ENCODE results near the gene DPH7.
A peak's percentile ranks its signal among the peaks of the same experiment; 100 is the strongest.
"Not testable (repeated sequence)": the region's sequence is repeated elsewhere in the genome, so short reads cannot be mapped to it uniquely, and the experiment has no call there.

The DPH7 gene

DNA sequence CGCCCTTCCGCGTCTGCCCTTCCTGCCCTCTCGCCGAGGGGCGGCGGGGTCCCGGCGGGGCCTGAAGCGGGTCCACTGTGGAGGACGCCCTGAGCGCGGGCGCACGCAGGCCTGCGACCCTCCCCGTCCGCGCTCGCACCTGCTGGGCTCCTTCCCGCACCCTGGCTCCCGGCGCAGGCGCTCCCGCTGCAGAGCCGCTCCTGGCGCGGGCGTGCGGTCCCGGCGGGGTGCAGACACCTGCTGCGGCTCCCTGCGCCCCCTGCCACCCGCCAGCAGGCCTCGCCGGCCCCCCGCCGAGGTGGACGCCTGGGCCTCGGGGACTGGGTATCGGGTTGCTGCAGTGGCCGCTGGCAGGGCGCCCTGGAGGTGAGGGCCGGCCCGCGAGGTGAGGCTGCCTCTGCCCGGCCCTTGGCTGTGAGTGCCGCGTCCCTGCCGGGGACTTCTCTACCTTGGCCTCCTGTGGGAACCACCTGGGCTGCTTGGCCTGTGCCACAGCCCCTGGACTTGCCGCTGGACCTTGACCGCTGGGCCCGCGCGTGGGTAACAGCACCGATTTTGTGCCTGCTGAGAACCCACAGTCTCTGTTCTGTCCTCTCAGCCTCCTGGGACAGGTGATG lies 27.4 kb upstream of the DPH7 start:
- no peak for DNase-seq

DNA sequence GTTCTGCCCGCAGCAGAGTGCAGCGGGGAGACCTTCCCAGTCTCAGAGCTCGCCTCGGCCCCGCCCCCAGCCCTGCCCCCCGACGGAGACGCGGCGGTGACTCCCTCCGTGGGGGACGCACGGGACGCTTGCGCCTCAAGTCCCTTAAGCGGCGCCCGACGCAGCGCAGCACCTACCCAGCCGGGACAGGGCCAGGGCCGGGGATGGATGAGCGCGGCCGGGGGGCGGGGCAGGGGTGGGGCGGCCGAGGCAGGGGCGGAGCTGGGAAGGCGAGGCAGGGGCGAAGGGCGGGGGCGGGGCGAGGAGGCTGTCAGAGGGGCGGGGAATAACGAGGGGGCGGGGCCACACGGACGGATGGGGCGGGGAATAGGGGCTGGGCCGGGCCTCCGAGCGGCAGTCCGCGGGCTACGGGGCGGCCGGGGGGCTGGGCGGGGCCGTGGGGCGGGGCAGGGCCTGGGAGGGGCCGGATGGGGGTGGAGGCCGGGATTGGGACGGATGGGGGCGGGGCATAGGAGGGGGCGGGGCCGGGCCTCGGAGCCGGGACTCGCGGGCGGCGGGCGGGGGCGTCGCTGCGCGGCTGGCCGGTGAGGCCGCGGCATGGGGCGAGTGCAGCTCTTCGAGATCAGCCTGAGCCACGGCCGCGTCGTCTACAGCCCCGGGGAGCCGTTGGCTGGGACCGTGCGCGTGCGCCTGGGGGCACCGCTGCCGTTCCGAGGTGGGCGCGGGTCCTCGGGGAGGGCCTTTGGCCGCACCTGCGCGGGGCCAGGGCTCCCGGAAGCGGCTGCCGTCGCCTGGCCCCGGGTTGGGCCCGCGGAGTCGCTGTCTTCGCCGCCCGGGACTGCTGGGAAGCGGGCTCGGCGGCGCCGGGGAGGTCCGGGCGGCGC lies 26.6 kb upstream of the DPH7 start, which contains the start of gene ARRDC1:
Gene ARRDC1 (plus strand): TSS at position 566 of the 884 bp plus-strand sequence. CDS start 32 bp downstream, at position 598.
- DNase-seq: peak; percentile 97

DNA sequence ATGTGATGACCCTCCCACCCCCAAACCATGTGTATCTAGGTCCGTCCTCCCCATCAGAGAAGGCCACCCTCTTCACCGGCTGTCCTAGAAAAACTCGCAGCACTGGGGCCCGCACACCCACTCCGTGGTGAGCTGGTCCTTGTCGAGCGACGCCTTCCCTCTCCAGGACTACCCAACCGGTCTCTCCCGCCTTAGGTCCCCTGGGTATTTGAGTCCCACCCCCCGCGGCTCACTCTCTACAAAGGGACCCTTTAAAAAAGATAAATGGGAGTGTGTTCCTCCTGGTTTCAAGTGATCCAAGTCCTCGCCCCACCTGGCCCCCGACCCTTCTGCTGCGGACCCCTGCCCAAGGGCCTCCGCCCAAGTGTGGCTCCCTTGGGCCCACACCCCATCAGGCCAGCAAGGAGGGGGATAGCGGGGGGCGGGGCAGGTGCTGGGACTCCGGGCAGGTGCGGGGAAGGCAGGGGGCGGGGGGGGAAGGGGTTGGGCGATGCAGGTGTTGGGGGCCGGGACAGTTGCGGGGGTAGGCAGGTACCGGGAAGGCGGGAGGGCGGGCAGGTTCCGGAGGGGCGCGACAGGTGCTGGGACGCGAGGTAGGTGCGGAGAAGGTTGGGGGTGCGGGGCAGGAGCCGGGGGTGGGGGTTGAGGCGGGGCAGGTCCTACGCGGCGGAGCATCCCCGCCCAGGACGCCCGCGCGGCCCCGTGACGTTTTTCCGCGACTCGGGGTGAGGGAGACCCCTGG lies 25.8 kb upstream of the DPH7 start:
- no peak for DNase-seq

DNA sequence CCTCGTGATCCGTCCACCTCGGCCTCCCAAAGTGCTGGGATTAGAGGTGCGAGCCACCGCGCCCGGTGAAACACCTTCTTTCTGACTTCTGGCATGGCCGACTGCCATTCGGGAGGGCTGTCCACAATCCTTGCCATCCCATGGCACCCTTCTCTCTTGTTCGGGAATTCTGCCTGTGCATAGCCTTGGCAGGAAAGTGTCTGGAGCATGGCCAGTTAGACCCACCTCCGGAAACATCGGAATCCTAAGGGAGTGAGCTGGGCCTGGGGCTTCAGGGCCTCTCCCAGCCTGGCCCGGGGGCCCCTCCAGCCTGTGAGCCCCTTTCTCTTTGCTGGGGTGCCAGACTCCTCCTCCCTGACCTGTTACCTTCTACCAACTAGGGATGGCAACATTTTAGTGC lies 25.2 kb upstream of the DPH7 start:
- DNase-seq: no peak

DNA sequence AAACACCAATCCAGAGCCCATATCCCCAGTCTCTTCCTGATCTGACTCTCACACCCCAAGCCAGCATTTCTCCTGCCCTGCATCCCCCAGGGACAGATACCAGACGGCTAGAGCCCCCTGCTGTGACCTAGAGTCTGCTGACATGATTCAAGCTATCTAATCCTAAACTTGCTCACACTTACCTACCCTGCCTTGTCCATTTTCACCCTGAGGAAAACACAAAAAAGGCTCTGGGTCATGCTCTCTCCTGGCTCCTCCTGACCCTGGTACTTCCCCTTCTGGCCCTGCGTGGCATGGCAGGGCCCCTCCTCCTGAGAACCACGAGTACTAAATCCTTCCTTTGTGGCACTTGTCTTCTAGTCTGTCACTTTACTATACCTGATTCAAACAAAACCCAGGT lies 23.9 kb upstream of the DPH7 start:
- peak; percentile 66 for DNase-seq

DNA sequence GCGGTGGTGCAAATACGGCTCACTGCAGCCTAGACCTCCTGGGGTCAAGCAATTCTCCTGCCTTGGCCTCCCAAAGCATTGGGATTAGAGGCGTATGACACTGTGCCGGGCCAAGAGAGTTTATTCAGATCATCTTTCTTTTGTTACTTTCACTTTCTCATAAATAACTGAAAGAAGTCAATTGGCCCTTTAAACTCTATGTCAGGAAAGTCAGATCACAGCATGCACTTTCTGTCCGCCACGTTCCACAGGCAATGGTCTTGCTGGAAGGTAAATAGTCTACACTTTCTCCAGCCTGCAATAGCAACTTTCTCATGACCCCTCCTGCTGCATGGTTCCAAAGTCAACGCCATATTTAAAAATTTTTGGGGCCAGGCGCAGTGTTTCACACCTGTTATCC lies 20.2 kb upstream of the DPH7 start:
- no peak for DNase-seq

DNA sequence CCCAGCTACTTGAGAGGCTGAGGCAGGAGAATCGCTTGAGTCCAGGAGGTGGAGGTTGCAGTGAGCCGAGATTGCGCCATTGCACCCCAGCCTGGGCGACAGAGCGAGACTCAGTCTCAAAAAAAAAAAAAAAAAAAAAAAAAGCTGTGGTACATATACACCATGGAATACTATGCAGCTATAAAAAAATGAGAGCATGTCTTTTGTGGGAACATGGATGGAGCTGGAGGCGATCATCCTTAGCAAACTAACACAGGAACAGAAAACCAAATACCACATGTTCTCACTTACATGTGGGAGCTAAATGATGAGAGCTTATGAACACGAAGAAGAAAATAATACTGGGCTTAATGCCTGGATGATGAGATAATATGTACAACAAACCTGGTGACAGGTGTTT lies 17.9 kb upstream of the DPH7 start:
- DNase-seq: not testable (repeated sequence)

DNA sequence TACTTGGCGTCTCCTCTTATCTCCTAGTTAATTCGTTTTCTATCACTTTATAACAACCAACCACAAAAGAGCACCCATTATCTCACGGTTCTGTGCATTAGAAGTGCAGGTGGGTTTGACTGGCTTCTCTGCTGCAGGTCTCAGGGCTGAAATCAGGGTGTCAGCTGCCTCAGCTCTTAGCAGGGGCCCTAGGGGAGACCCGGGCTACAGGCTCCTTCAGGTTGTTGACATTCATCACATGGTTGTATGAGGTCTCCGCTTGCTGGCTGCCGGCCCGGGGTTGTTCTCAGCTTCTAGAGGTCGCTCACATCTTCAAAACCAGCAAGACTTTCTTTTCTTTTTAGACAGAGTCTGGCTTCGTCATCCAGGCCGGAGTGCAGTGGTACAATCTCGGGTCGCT lies 14.5 kb upstream of the DPH7 start:
- DNase-seq: no peak

DNA sequence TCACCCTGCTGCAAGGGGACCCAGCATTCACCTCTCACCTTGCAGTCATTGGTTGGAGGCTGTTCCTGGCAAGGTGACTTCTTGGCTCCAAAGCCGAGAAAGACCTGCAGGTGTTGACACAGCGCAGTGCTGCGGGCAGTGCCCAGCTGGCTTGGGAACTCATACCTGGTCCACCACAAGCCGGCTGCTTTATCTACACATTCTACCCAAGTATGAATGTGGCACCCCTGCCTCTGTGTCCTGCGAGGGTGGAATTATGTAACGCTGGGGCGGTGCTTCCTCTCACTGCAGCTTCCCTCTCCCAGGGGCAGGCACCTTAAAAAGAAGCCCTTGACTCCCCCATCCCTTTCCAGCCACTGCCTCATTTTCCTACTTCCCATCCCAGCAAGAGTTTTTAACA lies 14.0 kb upstream of the DPH7 start:
- no peak for DNase-seq

DNA sequence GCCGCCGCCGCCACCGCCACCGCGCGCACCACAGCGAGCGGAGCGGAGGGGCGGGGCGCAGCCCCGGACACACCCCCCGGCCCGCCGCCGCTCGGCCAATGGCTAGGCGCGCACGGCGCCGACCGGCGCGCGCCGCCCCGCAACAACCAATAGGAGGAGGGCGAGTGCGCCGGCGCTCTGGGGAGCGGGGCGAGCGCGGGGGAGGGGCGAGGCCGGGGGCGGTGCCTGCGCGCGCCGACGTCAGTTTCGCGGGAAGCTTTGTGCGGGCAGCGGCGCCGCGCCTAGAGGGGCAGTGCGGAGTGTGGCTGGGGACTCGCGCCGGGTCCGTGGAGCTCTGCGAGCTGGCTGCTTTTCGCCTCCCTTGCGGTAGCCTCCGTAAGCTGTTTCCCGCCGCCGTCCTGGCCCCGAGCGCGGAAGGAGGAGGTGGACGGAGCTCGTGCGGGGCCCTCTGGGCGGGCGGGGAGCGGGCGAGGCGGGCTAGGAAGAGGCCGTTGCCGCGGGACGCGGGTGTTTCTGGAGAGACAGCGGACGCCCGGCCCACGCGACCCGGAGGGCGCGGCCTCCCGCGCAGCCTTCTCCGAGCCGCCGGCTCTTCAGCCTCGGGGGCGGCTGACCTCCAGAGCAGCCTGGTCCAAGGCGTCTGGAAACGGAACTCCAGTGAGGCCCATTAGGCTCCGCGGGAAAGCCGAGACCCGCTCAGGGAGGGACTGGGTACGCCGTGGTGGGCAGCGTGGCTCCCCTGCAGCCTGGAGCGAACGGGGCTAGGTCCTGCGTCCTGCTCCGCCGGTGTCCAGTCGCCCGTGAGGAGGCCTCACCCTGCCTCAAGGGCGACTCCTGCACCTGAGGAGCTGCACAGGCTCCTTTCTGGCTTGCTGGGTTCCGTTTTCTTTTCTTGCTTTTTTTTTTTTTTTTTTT lies 12.0 kb upstream of the DPH7 start, which contains the start of gene ZMYND19:
Gene ZMYND19 (minus strand): TSS at position 44 of the 915 bp plus-strand sequence. CDS start 249 bp downstream, outside the sequence.
- DNase-seq: peak; percentile 94

DNA sequence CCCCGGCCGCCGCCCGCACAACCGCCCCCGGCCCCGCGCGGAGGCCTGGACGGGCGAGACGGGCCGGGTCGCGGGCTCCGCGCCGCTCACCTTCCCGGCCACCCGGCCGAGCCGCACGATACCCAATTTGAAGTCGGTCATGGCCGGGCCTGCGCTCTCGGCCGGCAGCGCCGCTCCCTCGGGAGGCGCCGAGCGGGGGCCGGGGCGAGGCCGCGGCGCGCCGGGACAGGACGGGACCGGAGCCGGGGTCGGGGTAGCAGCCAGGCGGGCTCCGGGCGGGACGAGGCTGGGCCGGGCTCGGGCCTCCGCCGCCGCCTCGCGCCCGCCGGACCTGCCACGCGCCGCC lies 11.4 kb upstream of the DPH7 start:
- DNase-seq: no peak

DNA sequence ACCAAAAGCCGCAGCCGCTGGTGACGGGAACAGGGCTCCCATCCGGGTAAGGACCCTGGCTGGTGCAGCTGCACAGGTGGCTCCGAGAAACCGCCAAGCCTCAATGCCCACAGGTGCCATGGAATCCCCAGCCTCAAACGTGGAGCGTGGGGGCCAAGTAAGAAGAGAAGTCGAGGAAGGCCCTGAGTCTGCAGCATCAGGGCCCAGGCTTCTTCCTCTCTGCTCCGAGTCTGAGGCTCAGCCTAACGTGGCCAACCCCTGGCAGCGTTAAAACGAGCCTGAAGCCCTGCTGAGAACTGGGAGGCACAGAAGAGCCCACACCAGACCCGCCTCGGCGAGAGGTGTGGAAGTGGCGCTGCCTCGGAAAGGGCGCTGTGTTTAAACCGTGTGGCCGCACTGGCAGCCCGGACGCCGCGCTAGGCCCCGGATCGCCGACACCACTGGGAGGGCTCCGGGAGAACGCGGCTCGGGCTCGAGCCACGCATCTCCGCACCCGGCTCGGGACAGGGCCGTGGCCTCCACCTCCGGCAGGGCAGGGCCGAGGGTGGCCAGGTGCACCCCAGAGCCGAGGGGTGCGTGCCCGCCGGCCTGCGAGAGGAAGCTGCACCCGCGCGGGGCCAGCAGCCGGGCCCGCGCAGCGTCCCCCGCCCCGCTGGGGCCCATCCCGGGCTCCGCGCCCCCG lies 10.9 kb upstream of the DPH7 start:
- peak; percentile 49 for DNase-seq

DNA sequence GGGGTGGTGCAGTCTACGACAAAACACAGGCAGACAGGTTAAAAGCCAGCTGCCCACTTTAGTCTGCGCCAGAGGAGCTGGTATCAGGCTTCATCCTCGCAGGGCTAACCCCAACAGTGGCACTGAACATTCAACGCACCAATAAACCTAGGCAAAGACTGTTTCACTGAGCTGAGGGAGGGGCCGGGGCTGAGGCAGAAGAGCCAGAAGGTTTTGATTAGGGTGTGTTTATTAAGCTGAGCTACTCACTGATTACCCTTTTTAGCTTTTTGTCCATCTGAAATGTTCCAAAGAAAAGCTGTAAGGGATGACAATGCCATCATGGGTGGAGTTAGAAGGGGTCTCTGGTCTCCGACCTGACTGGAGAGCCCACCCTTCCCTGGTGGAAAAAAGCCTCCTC lies 10.2 kb upstream of the DPH7 start:
- DNase-seq: no peak

DNA sequence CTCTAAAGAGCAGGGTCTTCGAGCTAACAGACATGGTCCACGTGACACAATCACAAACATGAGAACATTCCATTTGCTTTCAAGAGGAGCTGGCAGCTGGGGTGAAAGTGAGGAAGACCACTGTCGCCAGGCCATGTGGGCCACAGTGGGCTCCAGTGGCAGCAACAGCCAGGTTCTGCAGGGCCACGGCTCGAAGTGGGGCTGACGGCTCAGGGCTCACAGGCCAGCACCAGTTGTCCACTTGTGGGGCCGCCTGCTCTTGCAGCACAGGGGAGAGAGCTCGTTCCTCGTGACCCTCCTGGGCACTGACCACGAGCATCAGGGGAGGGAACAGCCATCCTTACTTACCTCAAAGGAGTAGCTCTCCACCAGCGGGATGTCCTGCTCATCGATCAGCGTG lies 9.6 kb upstream of the DPH7 start:
- DNase-seq: no peak

DNA sequence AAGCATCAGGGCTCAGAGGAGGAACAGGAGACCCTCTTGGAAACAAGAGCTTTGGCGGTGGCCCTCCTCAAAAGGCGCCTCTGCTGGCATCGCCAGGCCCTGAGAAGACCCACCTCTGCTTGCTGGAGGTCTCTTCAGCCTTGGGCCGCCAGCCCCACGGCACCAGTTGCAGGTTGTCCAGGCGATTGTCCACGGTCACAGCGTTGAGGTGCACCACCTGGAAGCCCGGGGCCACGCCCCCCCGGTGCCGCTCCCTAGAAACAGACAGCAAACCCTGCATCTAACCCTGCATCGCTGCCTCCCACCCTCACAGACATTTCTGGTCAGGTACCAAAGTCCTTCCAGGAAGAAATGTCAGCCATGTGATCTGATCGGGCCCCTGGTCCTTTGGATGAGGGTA lies 8.1 kb upstream of the DPH7 start:
- DNase-seq: no peak

DNA sequence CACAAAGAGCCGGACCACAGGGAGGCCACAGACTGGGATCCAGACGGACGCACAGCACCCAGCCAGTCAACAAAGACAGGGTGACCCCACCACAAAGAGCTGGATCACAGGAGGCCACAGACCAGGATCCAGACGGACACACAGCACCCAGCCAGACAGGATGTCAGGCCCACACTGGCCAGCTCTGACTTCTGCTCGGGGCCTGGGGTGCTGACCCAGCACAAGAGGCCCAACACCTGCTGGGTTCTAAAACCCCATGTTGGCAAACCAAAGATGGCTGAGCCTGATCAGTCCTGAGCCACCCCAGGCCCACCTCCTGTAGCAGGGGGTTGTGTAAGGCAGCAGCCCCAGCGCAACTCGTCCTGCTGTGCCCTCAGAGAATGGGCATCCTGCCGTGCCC lies 5.2 kb upstream of the DPH7 start:
- DNase-seq: no peak

DNA sequence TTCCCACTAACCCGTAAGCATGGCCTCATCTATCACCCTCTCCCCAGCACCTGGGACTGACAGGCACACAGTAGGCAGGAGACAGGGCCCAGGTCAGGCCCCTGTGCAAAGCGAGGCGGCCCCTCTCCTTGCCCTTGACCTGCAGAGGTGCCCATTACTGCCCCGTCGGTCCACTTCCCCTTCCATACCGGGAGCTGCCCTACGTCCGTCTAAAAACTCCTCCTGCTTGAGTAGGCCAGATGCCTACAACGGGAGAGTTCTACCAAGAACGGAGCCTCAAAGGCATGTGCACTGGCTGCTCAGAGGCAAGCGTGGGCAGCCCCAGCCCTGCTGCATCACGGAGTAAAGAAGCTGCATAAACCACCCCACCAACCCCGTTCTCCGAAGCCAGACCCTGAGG lies 4.6 kb upstream of the DPH7 start:
- no peak for DNase-seq

DNA sequence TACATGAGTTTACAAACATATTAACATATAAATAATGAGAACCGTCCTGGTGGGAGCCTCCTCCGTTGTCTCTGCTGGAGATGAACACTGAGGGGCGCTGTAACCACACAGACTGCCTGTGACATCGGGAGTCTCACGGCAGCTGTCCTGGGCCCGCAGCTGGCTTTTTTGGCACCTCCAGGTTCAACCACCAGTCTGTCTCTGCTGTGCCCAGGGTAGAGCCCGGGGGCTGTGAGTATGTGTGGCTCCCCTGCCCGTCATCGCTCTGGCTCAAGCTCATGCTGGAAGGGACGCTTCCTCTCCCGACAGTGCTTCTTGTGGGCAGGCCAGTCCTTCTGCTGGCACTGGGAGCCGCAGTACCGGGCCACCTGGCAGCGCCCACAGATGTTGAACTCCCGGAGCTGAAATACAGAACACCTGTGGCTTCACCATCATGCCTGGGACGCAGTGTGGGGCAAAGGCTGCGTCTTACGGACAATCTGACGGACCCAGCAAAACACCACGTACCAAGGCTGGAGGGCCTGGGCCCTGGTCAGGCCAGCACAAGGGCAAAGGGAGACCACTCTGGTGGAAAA lies 3.6 kb upstream of the DPH7 start:
- peak; percentile 72 for DNase-seq

DNA sequence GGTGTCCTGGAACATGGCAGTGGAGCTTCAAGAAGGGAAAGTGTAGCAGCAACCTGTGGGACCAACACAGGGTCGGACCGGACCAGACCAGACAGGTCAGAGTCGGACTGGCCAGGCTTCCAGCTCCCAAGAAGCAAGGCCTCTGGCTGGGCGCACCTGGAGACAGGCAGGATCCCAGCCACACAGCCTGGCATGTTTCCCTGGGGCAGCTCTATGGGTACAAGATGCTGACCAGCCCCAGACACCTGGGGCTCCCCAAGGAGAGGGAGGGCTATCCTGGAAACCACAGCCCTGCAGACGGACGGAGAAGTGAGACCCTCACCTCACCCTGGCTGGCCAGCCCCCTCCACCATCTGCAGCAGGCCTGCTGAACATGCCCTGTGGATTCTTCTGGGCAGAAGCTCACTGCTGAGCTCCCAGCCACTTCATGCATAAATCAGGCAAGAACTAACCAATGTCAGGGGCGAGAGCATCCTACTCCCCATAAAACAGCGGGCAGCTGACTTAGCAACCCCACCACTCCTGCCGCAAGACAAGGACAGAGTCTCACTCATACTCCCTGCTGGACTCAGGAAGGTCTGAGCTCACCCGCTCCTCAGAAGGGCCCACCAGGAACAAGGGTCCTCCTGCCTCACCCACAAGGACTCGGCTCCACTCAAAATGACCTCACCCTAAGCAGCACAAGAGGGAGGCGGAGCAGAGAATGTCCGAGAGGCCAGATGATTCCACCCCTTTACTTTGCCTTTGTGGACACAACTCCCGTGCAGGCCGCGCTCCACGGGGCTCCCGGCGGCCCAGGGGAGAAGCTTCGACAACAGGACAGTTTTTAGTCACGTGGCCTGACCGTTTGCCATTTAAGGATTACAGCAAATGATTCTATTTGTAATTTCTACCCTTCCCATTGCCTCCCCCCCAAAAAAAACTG lies 2.9 kb upstream of the DPH7 start:
- no peak for DNase-seq

DNA sequence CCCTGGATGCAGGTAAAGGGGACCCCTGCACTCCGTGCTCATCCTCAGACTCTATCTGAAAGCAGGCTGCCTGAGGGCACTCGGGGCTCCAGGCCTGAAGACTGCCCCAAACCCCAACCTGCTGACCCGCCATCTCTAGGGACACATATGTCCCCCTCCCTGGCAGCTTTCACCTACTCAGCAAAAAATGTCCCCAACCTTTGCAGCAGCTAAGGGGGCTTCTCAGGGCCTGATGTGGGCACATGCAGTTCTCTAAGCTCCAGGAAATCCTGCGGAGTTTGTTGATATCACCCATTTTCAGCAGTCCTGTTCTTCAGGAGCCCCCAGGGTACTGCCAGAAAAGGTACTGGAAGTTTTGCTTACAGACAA lies 2.2 kb upstream of the DPH7 start:
- no peak for DNase-seq
